HG02763 (cell line): ENCODE measurements around the gene FGF23.

Source experiments
- ATAC-seq: cut with Tn5 transposase; IDR thresholded peaks from one replicate; pipeline ENCODE4 v1.9.1; 2021; ENCODE audit warnings: mild to moderate bottlenecking, moderate library complexity; ENCODE audit not compliant: unreplicated experiment

Gene FGF23

GRCh38 chr12:4386801-4387200 lies 7.3 kb upstream of the FGF23 start:
- no peak for ATAC-seq

- no peak for ATAC-seq
Measured at GRCh38 chr12:4383304-4383865, 3.9 kb upstream of the FGF23 start.

- ATAC-seq, result no peak
Measured at GRCh38 chr12:4380332-4380731, 820 bp upstream of the FGF23 start.

- no peak for ATAC-seq
Measured at GRCh38 chr12:4378772-4379171, 740 bp downstream of the FGF23 start.

GRCh38 chr12:4375449-4375848 lies 4.1 kb downstream of the FGF23 start:
- no peak for ATAC-seq

GRCh38 chr12:4372653-4373052 lies 6.9 kb downstream of the FGF23 start:
- no peak for ATAC-seq

- ATAC-seq, result no peak
Measured at GRCh38 chr12:4370265-4370664, 9.2 kb downstream of the FGF23 start.

- no peak for ATAC-seq
Measured at GRCh38 chr12:4369548-4369947, 10.0 kb downstream of the FGF23 start.

- no peak for ATAC-seq
Measured at GRCh38 chr12:4366090-4366489, 13.4 kb downstream of the FGF23 start.

GRCh38 chr12:4356041-4356327 lies 23.5 kb downstream of the FGF23 start:
- ATAC-seq, result no peak

- no peak for ATAC-seq
Measured at GRCh38 chr12:4355156-4356040, 24.1 kb downstream of the FGF23 start.

- ATAC-seq, result no peak
Measured at GRCh38 chr12:4353785-4354208, 25.7 kb downstream of the FGF23 start.

GRCh38 chr12:4346931-4347330 lies 32.6 kb downstream of the FGF23 start:
- no peak for ATAC-seq

GRCh38 chr12:4331842-4332241 lies 47.7 kb downstream of the FGF23 start:
- no peak for ATAC-seq

- ATAC-seq, result no peak
Measured at GRCh38 chr12:4331221-4331620, 48.3 kb downstream of the FGF23 start.

GRCh38 chr12:4330203-4330602 lies 49.3 kb downstream of the FGF23 start:
- no peak for ATAC-seq

GRCh38 chr12:4327293-4327692 lies 52.2 kb downstream of the FGF23 start:
- no peak for ATAC-seq

GRCh38 chr12:4325966-4326365 lies 53.5 kb downstream of the FGF23 start:
- no peak for ATAC-seq

GRCh38 chr12:4324366-4324765 lies 55.1 kb downstream of the FGF23 start:
- no peak for ATAC-seq

- ATAC-seq, result no peak
Measured at GRCh38 chr12:4323396-4323795, 56.1 kb downstream of the FGF23 start.

- no peak for ATAC-seq
Measured at GRCh38 chr12:4322726-4323125, 56.8 kb downstream of the FGF23 start.

- ATAC-seq, result peak; percentile 98
Measured at GRCh38 chr12:4320853-4321701, 58.4 kb downstream of the FGF23 start, which contains the start of gene TIGAR. TIGAR (plus strand) TSS chr12:4321213; CDS start chr12:4321272, 59 bp downstream.
